ENCODE measurements around the gene TTLL11. TPM values are rescaled to one million over a fixed set of nuclear protein-coding genes. Genes with fewer than 3 reads are reported as not detected.

The TTLL11 gene
- total RNA-seq, 3 donors from 2014 or later = 6.0 to 22.2 (median 6.4) TPM

GRCh38 chr9:121776739-121777637, 316.1 kb downstream of the TTLL11 start:
- intact Hi-C loops (cut with DNase I, micrococcal nuclease) = no loop called here
- ATAC-seq (no peak), DNase-seq (no peak)
- TF ChIP-seq CTCF (IDR thresholded peaks at IDR 0.05) = no peak
- H3K4me3 ChIP-seq = no peak overlapping the region
- no peaks in the 10 kb centered on the region for H3K4me1 ChIP-seq (ENCODE audit: low read depth)
- H3K9me3 ChIP-seq = no peaks in the 10 kb centered on the region
- H3K36me3 ChIP-seq (ENCODE audit: low read depth) = peaks cover 2% of the 10 kb centered on the region

- no peaks in the 10 kb centered on the region for H3K4me1 ChIP-seq (ENCODE audit: low read depth)
- no peak for TF ChIP-seq CTCF (IDR thresholded peaks at IDR 0.05)
- ATAC-seq (no peak), DNase-seq (peak in 1 of 3 donors; percentile 15)
- intact Hi-C loops (cut with DNase I, micrococcal nuclease) = no loop called here
- H3K36me3 ChIP-seq (ENCODE audit: low read depth) = no peaks in the 10 kb centered on the region
- H3K9me3 ChIP-seq = no peaks in the 10 kb centered on the region
- no peak overlapping the region for H3K4me3 ChIP-seq
These were observed 316.9 kb downstream of the TTLL11 start for GRCh38 chr9:121776001-121776738.

- no peaks in the 10 kb centered on the region for H3K36me3 ChIP-seq (ENCODE audit: low read depth)
- ATAC-seq = no peak
- no peaks in the 10 kb centered on the region for H3K9me3 ChIP-seq
- no peak overlapping the region for H3K4me3 ChIP-seq
- intact Hi-C loops (cut with DNase I, micrococcal nuclease) = no loop called here
- no peaks in the 10 kb centered on the region for H3K4me1 ChIP-seq (ENCODE audit: low read depth)
- DNase-seq = peak in 2 of 3 donors; percentile 20 to 27
- no peak for TF ChIP-seq CTCF (IDR thresholded peaks at IDR 0.05)
These were observed 318.1 kb downstream of the TTLL11 start for GRCh38 chr9:121774715-121775613.

- DNase-seq (peak in 2 of 3 donors; percentile 18 to 45), ATAC-seq (peak; percentile 5)
- H3K36me3 ChIP-seq (ENCODE audit: low read depth) = no peaks in the 10 kb centered on the region
- no peak for TF ChIP-seq CTCF (IDR thresholded peaks at IDR 0.05)
- H3K9me3 ChIP-seq = no peaks in the 10 kb centered on the region
- no peaks in the 10 kb centered on the region for H3K4me1 ChIP-seq (ENCODE audit: low read depth)
- H3K4me3 ChIP-seq = no peak overlapping the region
- intact Hi-C loops (cut with DNase I, micrococcal nuclease) = no loop called here
These were observed 319.0 kb downstream of the TTLL11 start for GRCh38 chr9:121773954-121774714.

All from mucosa of descending colon (tissue), 3 donors.